ENCODE measurements around the gene JMJD6. TPM values are rescaled to one million over a fixed set of nuclear protein-coding genes. Genes with fewer than 3 reads are reported as not detected.
A peak's percentile ranks its signal among the peaks of the same experiment; 100 is the strongest.
"Not testable (repeated sequence)": the region's sequence is repeated elsewhere in the genome, so short reads cannot be mapped to it uniquely, and the experiment has no call there.

JMJD6 gene
- total and polyA plus RNA-seq, 9 of the 15 experiments (the other 6 are each of a cell fraction or from before 2014, with no cell fraction given), result 2.5 to 52.3 (median 36.3) TPM

DNA sequence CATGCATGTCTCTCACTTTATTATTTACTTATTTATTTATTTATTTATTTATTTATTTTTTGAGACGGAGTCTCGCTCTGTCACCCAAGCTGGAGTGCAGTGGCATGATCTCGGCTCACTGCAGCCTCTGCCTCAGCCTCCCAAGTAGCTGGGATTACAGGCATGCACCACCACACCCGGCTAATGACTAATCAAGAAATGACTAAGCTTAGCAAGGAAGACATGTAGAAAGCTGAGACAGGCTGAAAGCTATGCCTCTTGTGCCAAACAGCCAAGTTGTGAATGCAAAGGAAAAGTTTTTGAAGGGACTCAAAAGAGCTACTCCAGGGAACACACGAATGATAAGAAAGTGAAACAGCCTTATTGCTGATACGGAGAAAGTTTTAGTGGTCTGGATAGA is 19.4 kb upstream of the JMJD6 start:
- H3K4me3 ChIP-seq; H2AFZ ChIP-seq (ENCODE audit: low read depth, low read length); DNase-seq (ENCODE audit: extremely low read depth in 1 of 4, low spot score in 3 of 4); H3K9me3 ChIP-seq (replicated peaks; ENCODE audit: control insufficient read depth, insufficient read depth, low read depth, low read length); H3K27me3 ChIP-seq (ENCODE audit: control insufficient read depth in 2 of 2, insufficient read depth in 2 of 2, low read length in 2 of 2); H3K9me1 ChIP-seq (ENCODE audit: control insufficient read depth, insufficient read depth, low read length); H3K27ac ChIP-seq (ENCODE audit: extremely low read depth, low read depth, low read length); in situ Hi-C loops (cut with MboI); H4K20me1 ChIP-seq (replicated peaks; ENCODE audit: control insufficient read depth, insufficient read depth, low read length); ATAC-seq; H3K79me2 ChIP-seq (ENCODE audit: control insufficient read depth, insufficient read depth, low read length); H3K4me1 ChIP-seq (replicated peaks in 1 of 2; ENCODE audit: control insufficient read depth in 2 of 2, insufficient read depth in 2 of 2, low read length in 2 of 2); intact Hi-C loops (cut with micrococcal nuclease); FAIRE-seq; H3K4me2 ChIP-seq (ENCODE audit: insufficient read depth, low read length); H3K9ac ChIP-seq (ENCODE audit: insufficient read depth in 1 of 2, low read depth in 2 of 2, low read length in 2 of 2); BruUV-seq (replicated peaks); CTCF ChIA-PET (ENCODE audit: low intra/inter-chr PET ratio): not testable (repeated sequence)
- POLR2A ChIA-PET, result interaction anchor here (0.7 to 1.5 kb wide), 4 partner anchors 9 to 41 kb away, joined by 4 to 15 read pairs (median 6); partner anchors contain the start of genes MFSD11 and SRSF2
- peaks cover 55% of the 10 kb centered on the region for H3K36me3 ChIP-seq (ENCODE audit: control insufficient read depth, insufficient read depth, low read length)
- 87% methylated on average over 6 of the region's 6 CpGs for WGBS (ENCODE audit: insufficient coverage, low coverage, missing lambda C conversion rate)
- TF ChIP-seq C11orf30 (IDR thresholded peaks at IDR 0.05; ENCODE audit: low read depth) (peak; percentile 26; the same call in 1 of the 2 replicates), ZNF316 (IDR thresholded peaks at IDR 0.05) (peak; percentile 21; the same call in 1 of the 2 replicates)

DNA sequence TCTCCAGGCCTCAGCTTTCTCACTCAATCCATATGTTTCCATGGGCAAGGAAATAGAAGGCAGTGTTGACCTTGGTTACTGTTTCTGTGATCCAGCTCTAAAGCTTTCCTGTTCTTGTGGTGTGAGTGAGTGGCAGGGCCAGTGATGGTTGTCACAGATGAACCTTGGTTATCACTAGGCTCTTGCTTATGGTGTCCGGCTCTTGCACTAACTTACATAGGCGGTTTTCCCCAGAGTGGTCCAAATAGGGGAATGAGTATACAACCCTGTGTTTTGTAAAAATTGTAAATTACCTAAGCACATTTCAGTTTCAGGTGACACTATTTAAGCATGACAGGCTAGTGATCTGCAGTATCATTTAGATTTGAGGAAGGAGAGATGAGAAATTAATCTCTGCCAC is 18.3 kb upstream of the JMJD6 start:
- DNase-seq (ENCODE audit: extremely low read depth in 1 of 4, low spot score in 3 of 4), result no peak
- ChIA-PET POLR2A (interaction anchor here (0.6 kb wide), 2 partner anchors 318 to 1379 kb away, joined by 3 to 4 read pairs; no protein-coding TSS in a partner anchor), CTCF (ENCODE audit: low intra/inter-chr PET ratio) (no interaction called here)
- no peak for FAIRE-seq
- Histone ChIP-seq H3K27me3 (ENCODE audit: control insufficient read depth in 2 of 2, insufficient read depth in 2 of 2, low read length in 2 of 2) (no peaks in the 10 kb centered on the region), H3K4me2 (ENCODE audit: insufficient read depth, low read length) (no peak overlapping the region), H3K9me1 (ENCODE audit: control insufficient read depth, insufficient read depth, low read length) (no peaks in the 10 kb centered on the region), H3K4me3 (no peak overlapping the region), H3K9ac (ENCODE audit: insufficient read depth in 1 of 2, low read depth in 2 of 2, low read length in 2 of 2) (no peak overlapping the region), H2AFZ (ENCODE audit: low read depth, low read length) (no peak overlapping the region), H3K27ac (ENCODE audit: extremely low read depth, low read depth, low read length) (no peak overlapping the region), H4K20me1 (replicated peaks; ENCODE audit: control insufficient read depth, insufficient read depth, low read length) (no peaks in the 10 kb centered on the region), H3K79me2 (ENCODE audit: control insufficient read depth, insufficient read depth, low read length) (peaks cover 11% of the 10 kb centered on the region), H3K4me1 (replicated peaks in 1 of 2; ENCODE audit: control insufficient read depth in 2 of 2, insufficient read depth in 2 of 2, low read length in 2 of 2) (peaks cover 0 to 10% of the 10 kb centered on the region in 2 experiments; a peak in 3 of 5 replicates), H3K36me3 (ENCODE audit: control insufficient read depth, insufficient read depth, low read length) (peaks cover 55% of the 10 kb centered on the region), H3K9me3 (replicated peaks; ENCODE audit: control insufficient read depth, insufficient read depth, low read depth, low read length) (no peaks in the 10 kb centered on the region)
- BruUV-seq (replicated peaks), result no TSS peak
- intact Hi-C loops (cut with micrococcal nuclease), result no loop called here
- ATAC-seq, result no peak
- in situ Hi-C loops (cut with MboI), result no loop called here
- 100% methylated on average over 2 of the region's 2 CpGs for WGBS (ENCODE audit: insufficient coverage, low coverage, missing lambda C conversion rate)
- no peak for TF ChIP-seq TARDBP (IDR thresholded peaks at IDR 0.05)
- no peak for TF ChIP-seq RBM17 (IDR thresholded peaks at IDR 0.05; ENCODE audit: borderline replicate concordance, low read depth, low read length)
- no peak for TF ChIP-seq ZNF224 (CRISPR knock-in tag; IDR thresholded peaks at IDR 0.05)
- no peak for TF ChIP-seq KLF16 (IDR thresholded peaks at IDR 0.05)
- no peak for TF ChIP-seq SRSF7 (optimal IDR thresholded peaks at IDR 0.05; ENCODE audit: low read depth, low read length)
- TF ChIP-seq PML (IDR thresholded peaks at IDR 0.05; ENCODE audit: low read length), result no peak
- TF ChIP-seq ZBTB7A (IDR thresholded peaks at IDR 0.05; ENCODE audit: borderline replicate concordance, control insufficient read depth, low read depth, low read length), result no peak
- no peak for TF ChIP-seq PPARD (CRISPR knock-in tag; IDR thresholded peaks at IDR 0.05)
- TF ChIP-seq L3MBTL2 (IDR thresholded peaks at IDR 0.05), result no peak
- no peak for TF ChIP-seq SNIP1 (IDR thresholded peaks at IDR 0.05; ENCODE audit: low read depth)
- TF ChIP-seq GTF2F1 (IDR thresholded peaks at IDR 0.05; ENCODE audit: low read depth, low read length), result no peak
- TF ChIP-seq DPF2 (IDR thresholded peaks at IDR 0.05), result no peak
- TF ChIP-seq NCOA1 (IDR thresholded peaks at IDR 0.05; ENCODE audit: low read depth), result no peak
- TF ChIP-seq, protein P1, sequence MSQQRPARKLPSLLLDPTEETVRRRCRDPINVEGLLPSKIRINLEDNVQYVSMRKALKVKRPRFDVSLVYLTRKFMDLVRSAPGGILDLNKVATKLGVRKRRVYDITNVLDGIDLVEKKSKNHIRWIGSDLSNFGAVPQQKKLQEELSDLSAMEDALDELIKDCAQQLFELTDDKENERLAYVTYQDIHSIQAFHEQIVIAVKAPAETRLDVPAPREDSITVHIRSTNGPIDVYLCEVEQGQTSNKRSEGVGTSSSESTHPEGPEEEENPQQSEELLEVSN (IDR thresholded peaks at IDR 0.05; ENCODE audit: borderline replicate concordance in 1 of 2, extremely low read depth in 1 of 2, insufficient read depth in 1 of 2, insufficient read length in 1 of 2, low read depth in 1 of 2, low read length in 1 of 2, poor library complexity in 1 of 2, severe bottlenecking in 1 of 2), result no peak
- TF ChIP-seq, protein P2, sequence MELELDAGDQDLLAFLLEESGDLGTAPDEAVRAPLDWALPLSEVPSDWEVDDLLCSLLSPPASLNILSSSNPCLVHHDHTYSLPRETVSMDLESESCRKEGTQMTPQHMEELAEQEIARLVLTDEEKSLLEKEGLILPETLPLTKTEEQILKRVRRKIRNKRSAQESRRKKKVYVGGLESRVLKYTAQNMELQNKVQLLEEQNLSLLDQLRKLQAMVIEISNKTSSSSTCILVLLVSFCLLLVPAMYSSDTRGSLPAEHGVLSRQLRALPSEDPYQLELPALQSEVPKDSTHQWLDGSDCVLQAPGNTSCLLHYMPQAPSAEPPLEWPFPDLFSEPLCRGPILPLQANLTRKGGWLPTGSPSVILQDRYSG (tag; conservative IDR thresholded peaks at IDR 0.05; ENCODE audit: low read depth), result no peak
